GM12878 (cell line): ENCODE data around the gene MAD1L1. TPM values are rescaled to one million over a fixed set of nuclear protein-coding genes. Genes with fewer than 3 reads are reported as not detected.

Experiments
- ATAC-seq: fragments of 200-7000 bp; cut with Tn5 transposase; 3 replicates; pipeline ENCODE4 v1.9.1; 2020; ENCODE audit warnings: mild to moderate bottlenecking, moderate library complexity
- BruUV-seq: library from RNA; stranded (reverse); fragments of 400-500 nt; replicated peaks from 2 replicates; lab custom pipeline; 2021; lab: Mats Ljungman, UMichigan
- CTCF ChIA-PET: fragments of 300-600 bp; sonication (Branson Sonifier 250); formaldehyde crosslinking; extraction: SDS; loops from one replicate; lab custom pipeline; 2021; ENCODE audit warnings: inconsistent platforms; lab: Yijun Ruan, JAX
- POLR2A ChIA-PET: fragments of 350-600 bp; formaldehyde crosslinking; extraction: SDS; loops from one replicate; lab custom pipeline; 2021; ENCODE audit warnings: inconsistent platforms; lab: Charles Lee
- RAD21 ChIA-PET: fragments of 300-600 bp; sonication (Branson Sonifier 250); formaldehyde crosslinking; loops from one replicate; lab custom pipeline; 2023; ENCODE audit warnings: antibody characterized with exemption; ENCODE audit not compliant: unreplicated experiment; lab: Charles Lee
- SMC1A ChIA-PET: fragments of 300-600 bp; sonication (Branson Sonifier 250); formaldehyde crosslinking; loops from one replicate; lab custom pipeline; 2023; ENCODE audit not compliant: unreplicated experiment, uncharacterized antibody; lab: Charles Lee
- DNase-seq: peaks from one replicate; pipeline ENCODE4 v3.0.0-alpha.2; 2011; ENCODE audit warnings: low read depth, low spot score
- FAIRE-seq: peaks from 3 replicates; lab custom pipeline; 2011; peaks lifted over from hg19 to GRCh38; lab: Jason Lieb, UNC
- H2AFZ ChIP-seq: 2 replicates; pipeline ENCODE4 v1.6.0; 2011; ENCODE audit warnings: low read depth, low read length, control low read depth; ENCODE audit not compliant: control insufficient read depth
- H3K27ac ChIP-seq: 2 replicates; pipeline ENCODE4 v1.5.1; 2011; ENCODE audit warnings: control low read depth; ENCODE audit not compliant: control insufficient read depth, insufficient read depth
- H3K27me3 ChIP-seq, 2 experiments: replicated peaks in 1 of 2; 2 replicates each; pipeline versions ENCODE4 v1.6.0 to v1.6.1; 2011; ENCODE audit warnings: low read length in 1 of 2; ENCODE audit not compliant: control insufficient read depth in 2 of 2, insufficient read depth in 2 of 2
- H3K36me3 ChIP-seq, 2 experiments: 2 replicates each; pipeline ENCODE4 v1.5.1; 2011; ENCODE audit warnings: low read length in 1 of 2; ENCODE audit not compliant: control insufficient read depth in 2 of 2, insufficient read depth in 2 of 2
- H3K4me1 ChIP-seq: 2 replicates; pipeline ENCODE4 v1.6.1; 2011; ENCODE audit warnings: mild to moderate bottlenecking, low read length, moderate library complexity, mixed read lengths; ENCODE audit not compliant: control insufficient read depth, insufficient read depth
- H3K4me2 ChIP-seq: 2 replicates; pipeline ENCODE4 v1.6.0; 2011; ENCODE audit warnings: control low read depth; ENCODE audit not compliant: control insufficient read depth, insufficient read depth
- H3K4me3 ChIP-seq: fragments of 200-600 bp; sonication (generic); 2 replicates; pipeline ENCODE4 v1.5.1; 2016
- H3K79me2 ChIP-seq: 2 replicates; pipeline ENCODE4 v1.6.0; 2011; ENCODE audit warnings: low read length; ENCODE audit not compliant: control insufficient read depth, insufficient read depth
- H3K9ac ChIP-seq: 2 replicates; pipeline ENCODE4 v1.8.0; 2011; ENCODE audit warnings: low read length, control low read depth, mixed read lengths; ENCODE audit not compliant: control insufficient read depth, insufficient read depth
- H3K9me3 ChIP-seq: replicated peaks from 3 replicates; pipeline ENCODE4 v1.5.1; 2011; ENCODE audit warnings: mild to moderate bottlenecking, low read length; ENCODE audit not compliant: control insufficient read depth, insufficient read depth
- H4K20me1 ChIP-seq: 2 replicates; pipeline ENCODE4 v1.6.0; 2011; ENCODE audit not compliant: control insufficient read depth, insufficient read depth
- FOS ChIP-seq: IDR thresholded peaks from 3 replicates; pipeline ENCODE4 v1.6.1; 2011; ENCODE audit warnings: borderline replicate concordance; ENCODE audit not compliant: insufficient read length; ENCODE audit errors: extremely low read depth
- RELA ChIP-seq: fragments of 450-650 bp; IDR thresholded peaks from 2 replicates; pipeline ENCODE4 v1.8.0; 2014; ENCODE audit warnings: borderline replicate concordance; ENCODE audit not compliant: partially characterized antibody
- SP1 ChIP-seq: IDR thresholded peaks from one replicate; pipeline ENCODE4 v1.6.1; 2011; ENCODE audit warnings: low read depth, low read length
- YY1 ChIP-seq: IDR thresholded peaks from 2 replicates; pipeline ENCODE4 v1.6.1; 2011; ENCODE audit warnings: low read depth, mild to moderate bottlenecking, low read length
- WGBS: methylation state at CpG from one replicate; pipeline ENCODE4 v1.1.6; 2016; ENCODE audit warnings: low lambda C conversion rate; ENCODE audit not compliant: insufficient replicate concordance, insufficient coverage; ENCODE audit errors: missing lambda C conversion rate; 5-methylcytosine and 5-hydroxymethylcytosine counted together
- in situ Hi-C: fragments of 300-500 bp; cut with MboI; formaldehyde crosslinking; loops from 9 replicates; pipeline ENCODE4 v1.14.3; 2018; ENCODE audit warnings: mixed read lengths
- intact Hi-C: fragments of 100-400 bp; cut with micrococcal nuclease; formaldehyde crosslinking; loops from one replicate; pipeline ENCODE4 v1.14.2; 2022; ENCODE audit not compliant: unreplicated experiment
- polyA plus RNA-seq, 11 experiments: library from polyadenylated mRNA; depleted of rRNA in 4 of 11; unstranded in 6 of 11; stranded (reverse) in 5 of 11; fragments of >200 nt; fragmentation: Nextera tagmentation in 4 of 11; fragmentation: Illumina TruSeq in 1 of 11; extraction: Ambion mirVana in 4 of 11; extraction: Trizol in 1 of 11; gene quantifications; 1 replicate in 1 of 11; 2 replicates in 10 of 11; pipeline versions ENCODE4 v1.2.1 to v1.2.3, GENCODE V29; 2011 to 2016; ENCODE audit warnings: inconsistent platforms in 2 of 11, missing spikeins in 2 of 11, low read depth in 1 of 11
- total RNA-seq, 4 experiments: library from RNA; depleted of rRNA in 3 of 4; stranded (reverse); fragments of >200 nt in 3 of 4; fragmentation: Illumina TruSeq in 1 of 4; extraction: Trizol in 1 of 4; gene quantifications; 2 replicates each; pipeline versions ENCODE4 v1.2.1 to v1.2.3, GENCODE V29; 2013 to 2021
- TF ChIP-seq, protein P1 (sequence below): fragments of 450-650 bp; IDR thresholded peaks from 2 replicates; pipeline ENCODE4 v1.6.1; 2017; ENCODE audit warnings: low read depth, mild to moderate bottlenecking, moderate library complexity
- TF ChIP-seq, protein P2 (sequence below): fragments of 450-650 bp; conservative IDR thresholded peaks from 2 replicates; pipeline ENCODE4 v1.6.1; 2017; ENCODE audit warnings: mild to moderate bottlenecking, moderate library complexity

The MAD1L1 gene
- total and polyA plus RNA-seq, 10 of the 15 experiments (the other 5 are each of a cell fraction or from before 2014, with no cell fraction given), result 2.2 to 76.8 (median 38.3) TPM

DNA sequence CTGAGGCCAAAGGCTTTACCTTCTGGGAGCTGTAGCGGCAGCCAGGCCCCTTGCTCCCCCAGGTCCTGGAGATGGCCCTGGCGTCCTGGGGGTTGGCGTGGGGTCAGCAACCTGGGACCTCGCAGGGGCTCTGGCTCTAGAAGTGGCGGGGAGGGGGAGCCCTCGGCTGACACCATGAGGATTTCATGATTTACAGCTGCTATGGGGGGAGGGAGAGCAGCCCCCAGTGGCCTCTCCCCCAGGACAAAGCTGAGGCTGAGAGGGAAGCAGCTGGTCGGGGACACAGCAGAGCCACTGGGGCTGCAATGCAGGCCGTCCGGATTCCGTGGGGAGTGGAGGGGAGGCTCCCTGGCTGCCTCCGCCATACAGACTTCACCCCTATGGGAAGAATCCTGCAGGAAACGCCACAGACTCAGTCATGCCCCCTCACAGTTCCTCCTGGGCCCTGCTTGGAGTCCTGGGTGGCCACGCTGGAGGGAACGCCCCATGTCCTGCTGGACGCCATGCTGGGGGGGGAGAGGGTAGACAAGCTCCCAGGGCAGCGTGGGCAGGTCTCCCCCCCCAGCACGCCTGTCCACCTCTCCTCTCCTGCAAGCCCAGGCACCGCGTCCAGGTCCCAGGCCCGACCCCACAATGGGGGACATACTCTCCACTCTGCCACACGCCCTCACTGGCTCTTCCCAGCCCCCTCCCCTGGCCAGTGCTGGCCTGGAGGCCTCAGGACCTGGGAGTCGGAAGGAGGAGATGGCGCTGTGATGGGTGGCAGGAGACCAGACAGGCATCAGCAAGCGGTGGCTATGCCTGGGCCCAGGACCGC lies 319.1 kb downstream of the MAD1L1 start:
- WGBS, result 86% methylated on average over 25 of the region's 25 CpGs
- TF ChIP-seq RELA (no peak), YY1 (no peak), FOS (no peak), SP1 (no peak)
- TF ChIP-seq, protein P1, sequence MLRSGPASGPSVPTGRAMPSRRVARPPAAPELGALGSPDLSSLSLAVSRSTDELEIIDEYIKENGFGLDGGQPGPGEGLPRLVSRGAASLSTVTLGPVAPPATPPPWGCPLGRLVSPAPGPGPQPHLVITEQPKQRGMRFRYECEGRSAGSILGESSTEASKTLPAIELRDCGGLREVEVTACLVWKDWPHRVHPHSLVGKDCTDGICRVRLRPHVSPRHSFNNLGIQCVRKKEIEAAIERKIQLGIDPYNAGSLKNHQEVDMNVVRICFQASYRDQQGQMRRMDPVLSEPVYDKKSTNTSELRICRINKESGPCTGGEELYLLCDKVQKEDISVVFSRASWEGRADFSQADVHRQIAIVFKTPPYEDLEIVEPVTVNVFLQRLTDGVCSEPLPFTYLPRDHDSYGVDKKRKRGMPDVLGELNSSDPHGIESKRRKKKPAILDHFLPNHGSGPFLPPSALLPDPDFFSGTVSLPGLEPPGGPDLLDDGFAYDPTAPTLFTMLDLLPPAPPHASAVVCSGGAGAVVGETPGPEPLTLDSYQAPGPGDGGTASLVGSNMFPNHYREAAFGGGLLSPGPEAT, result no peak
- TF ChIP-seq, protein P2, sequence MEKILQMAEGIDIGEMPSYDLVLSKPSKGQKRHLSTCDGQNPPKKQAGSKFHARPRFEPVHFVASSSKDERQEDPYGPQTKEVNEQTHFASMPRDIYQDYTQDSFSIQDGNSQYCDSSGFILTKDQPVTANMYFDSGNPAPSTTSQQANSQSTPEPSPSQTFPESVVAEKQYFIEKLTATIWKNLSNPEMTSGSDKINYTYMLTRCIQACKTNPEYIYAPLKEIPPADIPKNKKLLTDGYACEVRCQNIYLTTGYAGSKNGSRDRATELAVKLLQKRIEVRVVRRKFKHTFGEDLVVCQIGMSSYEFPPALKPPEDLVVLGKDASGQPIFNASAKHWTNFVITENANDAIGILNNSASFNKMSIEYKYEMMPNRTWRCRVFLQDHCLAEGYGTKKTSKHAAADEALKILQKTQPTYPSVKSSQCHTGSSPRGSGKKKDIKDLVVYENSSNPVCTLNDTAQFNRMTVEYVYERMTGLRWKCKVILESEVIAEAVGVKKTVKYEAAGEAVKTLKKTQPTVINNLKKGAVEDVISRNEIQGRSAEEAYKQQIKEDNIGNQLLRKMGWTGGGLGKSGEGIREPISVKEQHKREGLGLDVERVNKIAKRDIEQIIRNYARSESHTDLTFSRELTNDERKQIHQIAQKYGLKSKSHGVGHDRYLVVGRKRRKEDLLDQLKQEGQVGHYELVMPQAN, result no peak
- TF ChIP-seq, all 136 proteins: peak for 0
- SMC1A ChIA-PET, result no interaction called here

More for the DNA sequence above, 319.1 kb downstream of the MAD1L1 start:
- Histone ChIP-seq H3K79me2 (no peaks in the 10 kb centered on the region), H4K20me1 (no peaks in the 10 kb centered on the region), H3K27ac (no peak overlapping the region), H3K36me3 (no peaks in the 10 kb centered on the region; a peak in 2 of 4 replicates), H2AFZ (no peak overlapping the region), H3K27me3 (no peaks in the 10 kb centered on the region), H3K4me2 (no peak overlapping the region), H3K9ac (no peak overlapping the region), H3K4me3 (no peak overlapping the region), H3K9me3 (no peaks in the 10 kb centered on the region), H3K4me1 (no peaks in the 10 kb centered on the region)
- DNase-seq, result no peak
- ChIA-PET POLR2A (no interaction called here), CTCF (no interaction called here), RAD21 (no interaction called here)
- FAIRE-seq, result no peak
- no TSS peak for BruUV-seq
- in situ Hi-C loops (no loop called here), intact Hi-C loops (no loop called here)
- ATAC-seq, result no peak
